GM19035 (cell line): ENCODE data around the gene MYO18A.
A peak's percentile ranks its signal among the peaks of the same experiment; 100 is the strongest.
"Not testable (repeated sequence)": the region's sequence is repeated elsewhere in the genome, so short reads cannot be mapped to it uniquely, and the experiment has no call there.

Experiments
- ATAC-seq: cut with Tn5 transposase; IDR thresholded peaks from one replicate; pipeline ENCODE4 v1.9.1; 2021; ENCODE audit not compliant: unreplicated experiment

Gene MYO18A

GRCh38 chr17:29149431-29150064, 30.6 kb downstream of the MYO18A start:
- no peak for ATAC-seq

GRCh38 chr17:29148790-29149430, 31.3 kb downstream of the MYO18A start:
- ATAC-seq, result peak; percentile 82

DNA sequence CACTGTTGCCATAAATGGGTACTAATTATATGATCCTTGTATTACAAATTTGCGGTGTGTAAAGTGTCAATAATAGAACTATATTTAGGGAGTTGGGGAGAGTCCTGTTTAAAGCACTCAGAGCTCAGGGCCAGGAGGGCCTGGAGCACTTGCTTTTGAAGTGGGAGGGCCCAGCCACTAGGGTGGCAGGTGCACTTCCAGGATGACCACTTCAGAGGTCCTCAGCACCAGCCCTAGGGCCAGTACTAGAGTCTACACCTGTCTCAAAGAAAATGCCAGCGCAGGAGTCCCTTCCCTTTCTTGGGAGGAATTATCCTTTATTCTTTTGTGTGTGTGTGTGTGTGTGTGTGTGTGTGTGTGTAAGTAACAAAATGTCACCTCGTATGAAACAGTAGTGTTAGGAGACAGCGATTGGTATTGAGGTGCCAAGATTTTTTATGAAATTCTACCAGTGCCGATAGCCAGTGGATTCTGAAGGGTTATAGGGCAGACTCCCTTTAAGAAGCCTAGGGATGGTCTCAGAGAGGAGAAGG, 31.9 kb downstream of the MYO18A start:
- no peak for ATAC-seq

DNA sequence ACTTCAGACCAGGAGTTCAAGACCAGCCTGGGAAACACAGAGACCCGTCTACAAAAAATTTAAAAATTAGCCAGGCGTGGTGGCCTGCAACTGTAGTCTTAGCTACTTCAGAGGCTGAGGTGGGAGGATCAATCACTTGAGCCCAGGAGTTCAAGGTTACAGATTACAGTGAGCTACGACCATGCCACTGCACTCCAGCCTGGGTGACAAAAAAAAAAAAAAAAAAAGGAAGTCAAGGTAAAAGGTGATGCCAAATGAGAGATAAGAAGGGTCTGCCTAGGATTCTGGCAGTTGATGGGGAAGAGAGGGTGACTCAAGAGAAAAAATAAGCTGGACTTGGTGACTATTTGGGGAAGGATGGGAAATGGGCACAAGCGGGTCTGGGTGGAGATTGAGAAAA, 32.5 kb downstream of the MYO18A start:
- ATAC-seq, result no peak

GRCh38 chr17:29147228-29147627, 33.0 kb downstream of the MYO18A start:
- ATAC-seq, result not testable (repeated sequence)

DNA sequence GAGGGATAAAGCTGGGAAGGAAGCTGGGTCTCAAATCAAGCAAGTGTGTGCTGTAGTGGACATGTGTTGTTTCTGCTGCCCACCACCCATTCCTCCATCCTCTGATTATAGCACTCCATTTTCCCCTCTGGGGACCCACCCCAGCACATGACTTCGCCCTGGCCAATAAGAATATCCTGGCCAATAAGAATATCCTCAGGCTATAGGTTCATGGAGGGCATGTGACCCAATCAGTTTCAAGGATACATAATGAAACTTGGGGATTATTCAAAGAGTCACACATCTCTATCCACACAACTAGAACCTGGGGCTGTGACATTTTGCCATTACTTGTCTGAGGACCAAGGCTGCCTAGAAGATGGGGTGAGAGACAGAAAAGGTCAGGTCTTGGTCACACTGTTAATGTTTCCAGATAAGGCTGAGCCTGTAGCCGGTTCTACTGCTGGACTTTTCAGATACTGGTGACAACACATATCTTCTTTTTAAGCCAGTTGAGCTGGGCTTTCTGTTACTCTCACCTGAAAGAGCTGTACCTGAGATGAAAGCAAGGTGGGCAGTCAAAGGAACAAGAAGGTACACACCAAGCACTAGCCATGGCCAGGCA, 33.7 kb downstream of the MYO18A start:
- no peak for ATAC-seq

- ATAC-seq, result no peak
Measured at GRCh38 chr17:29145289-29146073, 34.7 kb downstream of the MYO18A start.

DNA sequence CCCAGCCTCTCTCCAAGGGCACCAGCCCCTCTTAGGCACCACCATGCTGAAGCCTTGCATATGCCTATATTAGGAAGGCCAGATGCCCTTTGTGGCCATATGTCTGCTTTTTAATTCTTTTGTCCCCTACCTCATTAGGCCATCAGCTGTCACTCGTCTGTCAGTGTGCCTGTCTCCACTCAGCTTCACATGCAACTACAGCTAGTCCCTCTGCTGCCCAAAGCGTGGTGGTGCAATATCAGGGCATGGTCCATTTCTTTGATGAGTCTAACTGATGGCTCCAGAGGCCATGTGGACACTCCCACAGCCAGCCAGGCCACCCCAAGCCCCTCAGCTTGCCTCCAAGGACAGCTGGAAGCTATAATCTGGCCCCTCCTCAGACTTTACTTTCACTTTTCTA, 36.3 kb downstream of the MYO18A start:
- ATAC-seq, result no peak

- no peak for ATAC-seq
Measured at GRCh38 chr17:29141514-29141876, 38.7 kb downstream of the MYO18A start.

GRCh38 chr17:29140631-29141513, 39.3 kb downstream of the MYO18A start:
- ATAC-seq, result no peak

GRCh38 chr17:29140051-29140621, 40.1 kb downstream of the MYO18A start:
- ATAC-seq, result no peak

DNA sequence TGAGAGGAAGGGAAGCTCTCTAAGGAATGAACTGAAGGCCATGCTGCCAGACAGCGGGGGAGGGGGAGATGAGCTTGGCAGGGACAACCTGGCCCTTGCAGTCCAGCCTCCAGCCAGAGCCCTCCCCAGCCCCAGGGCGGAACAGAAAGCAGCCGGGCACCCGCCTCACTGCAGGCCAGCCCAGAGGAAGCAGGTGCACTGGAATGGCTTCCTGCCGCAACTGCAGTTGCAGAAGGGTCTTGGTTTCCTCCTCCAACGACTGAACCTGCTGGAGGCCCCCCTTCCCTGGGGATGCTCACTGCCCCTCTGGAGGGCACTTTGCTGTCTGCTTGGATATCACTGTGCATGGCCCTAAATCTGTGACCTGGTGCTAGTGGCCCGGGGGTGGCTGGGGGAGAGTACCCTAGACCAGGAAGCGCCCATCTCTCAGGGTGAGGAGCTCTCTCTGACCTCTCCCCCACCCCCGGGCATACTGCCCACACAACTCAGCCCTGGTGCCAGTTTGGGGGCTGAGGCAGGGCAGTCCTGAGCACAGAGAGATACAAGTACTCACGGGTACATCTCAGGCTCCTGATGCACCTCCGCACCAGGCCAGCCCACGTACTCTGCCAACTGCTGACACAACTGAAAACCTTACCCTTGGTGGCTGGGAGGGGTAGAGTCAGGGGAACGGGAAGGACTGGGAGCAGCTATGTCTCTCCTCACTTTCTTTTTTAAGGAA, 41.1 kb downstream of the MYO18A start:
- peak; percentile 46 for ATAC-seq

- peak; percentile 33 for ATAC-seq
Measured at GRCh38 chr17:29138184-29138955, 41.8 kb downstream of the MYO18A start.

DNA sequence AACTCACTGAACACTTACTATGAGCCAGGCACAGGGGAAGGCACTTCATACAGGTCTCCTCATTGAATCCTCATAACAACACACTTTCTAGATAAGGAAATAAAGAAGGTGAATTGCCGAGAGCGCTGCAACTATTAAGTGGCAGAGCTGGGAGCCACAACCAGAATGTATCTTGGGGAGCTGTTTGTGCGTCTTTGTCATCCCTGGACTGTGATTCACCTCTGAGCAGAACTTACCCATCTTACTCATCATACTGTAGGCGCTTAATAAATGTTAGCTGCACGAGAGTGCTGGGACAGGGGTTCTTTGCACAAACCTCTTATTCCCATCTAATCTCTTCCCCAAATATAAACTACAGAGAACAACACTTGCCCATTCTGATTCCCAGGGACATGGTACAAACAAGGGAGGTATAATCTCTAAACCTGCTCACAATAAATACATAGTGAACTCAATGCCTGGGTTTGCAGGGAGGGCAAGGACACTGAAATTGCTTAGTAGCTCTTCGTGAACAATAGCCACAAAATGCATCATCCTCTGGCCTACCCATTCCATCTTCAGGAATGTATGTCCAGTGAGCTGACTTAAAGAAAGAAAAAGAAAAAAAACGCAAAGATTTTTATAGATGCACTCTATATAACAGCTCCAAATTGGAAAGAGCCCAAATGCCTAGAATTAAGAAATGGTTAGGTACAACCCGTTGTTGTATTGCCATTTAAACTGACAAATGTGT, 43.0 kb downstream of the MYO18A start:
- ATAC-seq, result no peak

GRCh38 chr17:29135464-29135863, 44.7 kb downstream of the MYO18A start:
- ATAC-seq, result no peak

DNA sequence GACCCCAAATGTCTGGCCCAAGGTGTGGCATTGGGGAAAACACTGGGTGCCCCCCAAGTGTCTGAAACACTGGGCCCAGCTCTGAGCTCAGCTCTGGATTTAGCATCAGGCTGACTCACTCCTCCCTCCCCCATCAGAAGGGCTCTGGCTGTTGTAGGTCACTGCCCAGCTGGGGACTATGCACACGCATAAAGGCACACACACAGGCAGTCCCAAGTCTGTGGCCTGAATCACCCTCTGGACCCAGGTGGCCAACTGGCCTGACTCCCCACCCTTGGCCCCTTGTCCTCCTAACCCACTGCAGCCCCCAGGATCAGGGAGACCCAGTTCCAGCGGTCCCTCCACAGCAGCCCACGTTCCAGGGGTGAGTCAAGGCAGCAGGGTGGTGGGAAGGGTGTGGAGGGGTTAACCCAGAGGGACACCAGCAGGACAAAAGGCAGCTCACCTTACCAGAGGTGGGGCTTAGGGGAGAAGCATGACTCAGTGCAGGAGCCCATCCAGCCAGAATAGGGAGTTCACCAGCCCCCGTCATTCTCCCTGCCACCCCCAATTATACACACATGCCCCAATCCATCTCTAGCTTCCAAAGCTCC, 47.0 kb downstream of the MYO18A start:
- ATAC-seq, result no peak

GRCh38 chr17:29131814-29132682, 48.1 kb downstream of the MYO18A start:
- ATAC-seq, result no peak
